ENCODE measurements around the gene NPS. TPM values are rescaled to one million over a fixed set of nuclear protein-coding genes. Genes with fewer than 3 reads are reported as not detected.
A peak's percentile ranks its signal among the peaks of the same experiment; 100 is the strongest.

NPS gene
- polyA plus RNA-seq (2013): not detected in 2 replicates

GRCh38 chr10:127549009-127549408, at the start of gene NPS:
Gene NPS (plus strand): TSS chr10:127549309. CDS start chr10:127549369, 60 bp downstream.
- no peaks in the 10 kb centered on the region for H3K4me1 ChIP-seq (ENCODE audit: control insufficient read depth in 1 of 2, insufficient read depth in 2 of 2, low read length in 2 of 2)
- H3K18ac ChIP-seq (ENCODE audit: low read length): no peak within 1 kb of the TSS
- H4K8ac ChIP-seq (ENCODE audit: low read depth, low read length): no peak within 1 kb of the TSS
- H4K91ac ChIP-seq (ENCODE audit: low read depth, low read length): no peak within 1 kb of the TSS
- H3K9ac ChIP-seq (ENCODE audit: low read length): no peak within 1 kb of the TSS
- no peak within 1 kb of the TSS for H3K27ac ChIP-seq (ENCODE audit: low read depth, low read length)
- no peaks in the 10 kb centered on the region for H3K79me2 ChIP-seq (ENCODE audit: control insufficient read depth, insufficient read depth, low read length, poor library complexity)
- DNase-seq: no peak
- no CpG with 5 or more reads among the region's 4 CpGs for WGBS (ENCODE audit: extremely low coverage, insufficient coverage, insufficient read length)
- no peak within 1 kb of the TSS for H2BK12ac ChIP-seq (ENCODE audit: low read length)
- H3K23ac ChIP-seq (ENCODE audit: low read length): no peak within 1 kb of the TSS
- no peak within 1 kb of the TSS for H3K14ac ChIP-seq (ENCODE audit: low read length)
- H3K4me2 ChIP-seq (ENCODE audit: low read length): no peak within 1 kb of the TSS
- no peak within 1 kb of the TSS for H3K4me3 ChIP-seq (ENCODE audit: low read depth, low read length)
- H3K4ac ChIP-seq (ENCODE audit: low read depth, low read length): no peak within 1 kb of the TSS
- no peak within 1 kb of the TSS for H2BK5ac ChIP-seq (ENCODE audit: low read depth, low read length, poor library complexity)
- no peak within 1 kb of the TSS for H2BK120ac ChIP-seq (ENCODE audit: insufficient read depth, low read length, poor library complexity)
- no peak within 1 kb of the TSS for H2AK5ac ChIP-seq (ENCODE audit: low read length)
- H3K79me1 ChIP-seq (ENCODE audit: low read length): no peaks in the 10 kb centered on the region
- no peak within 1 kb of the TSS for H2AFZ ChIP-seq (ENCODE audit: insufficient read depth, low read length, poor library complexity)
- H4K12ac ChIP-seq (ENCODE audit: low read depth, low read length): no peak within 1 kb of the TSS
- H3K27me3 ChIP-seq (ENCODE audit: insufficient read depth, low read length): no peaks in the 10 kb centered on the region
- no peaks in the 10 kb centered on the region for H3K36me3 ChIP-seq (ENCODE audit: control insufficient read depth in 1 of 2, insufficient read depth in 2 of 2, low read length in 2 of 2)
- no peaks in the 10 kb centered on the region for H3K9me3 ChIP-seq (ENCODE audit: insufficient read depth, low read depth, low read length)

- Histone ChIP-seq H3K23ac (ENCODE audit: low read length) (no peak overlapping the region), H3K27ac (ENCODE audit: low read depth, low read length) (no peak overlapping the region), H3K4ac (ENCODE audit: low read depth, low read length) (no peak overlapping the region), H3K9me3 (ENCODE audit: insufficient read depth, low read depth, low read length) (no peaks in the 10 kb centered on the region), H4K91ac (ENCODE audit: low read depth, low read length) (no peak overlapping the region), H2AK5ac (ENCODE audit: low read length) (no peak overlapping the region), H3K27me3 (ENCODE audit: insufficient read depth, low read length) (no peaks in the 10 kb centered on the region), H3K79me1 (ENCODE audit: low read length) (no peaks in the 10 kb centered on the region), H4K8ac (ENCODE audit: low read depth, low read length) (no peak overlapping the region), H3K36me3 (ENCODE audit: control insufficient read depth in 1 of 2, insufficient read depth in 2 of 2, low read length in 2 of 2) (no peaks in the 10 kb centered on the region), H3K18ac (ENCODE audit: low read length) (no peak overlapping the region), H2AFZ (ENCODE audit: insufficient read depth, low read length, poor library complexity) (no peak overlapping the region), H2BK120ac (ENCODE audit: insufficient read depth, low read length, poor library complexity) (no peak overlapping the region), H3K4me1 (ENCODE audit: control insufficient read depth in 1 of 2, insufficient read depth in 2 of 2, low read length in 2 of 2) (no peaks in the 10 kb centered on the region), H2BK12ac (ENCODE audit: low read length) (no peak overlapping the region), H3K9ac (ENCODE audit: low read length) (no peak overlapping the region), H3K14ac (ENCODE audit: low read length) (no peak overlapping the region), H4K12ac (ENCODE audit: low read depth, low read length) (no peak overlapping the region), H3K4me2 (ENCODE audit: low read length) (no peak overlapping the region), H3K79me2 (ENCODE audit: control insufficient read depth, insufficient read depth, low read length, poor library complexity) (no peaks in the 10 kb centered on the region), H3K4me3 (ENCODE audit: low read depth, low read length) (no peak overlapping the region), H2BK5ac (ENCODE audit: low read depth, low read length, poor library complexity) (no peak overlapping the region)
- no peak for DNase-seq
- WGBS (ENCODE audit: extremely low coverage, insufficient coverage, insufficient read length): no CpG with 5 or more reads among the region's 8 CpGs
Observed at GRCh38 chr10:127500127-127500526, 49.0 kb upstream of the NPS start.

GRCh38 chr10:127506094-127506493, 43.0 kb upstream of the NPS start:
- Histone ChIP-seq H3K4me1 (ENCODE audit: control insufficient read depth in 1 of 2, insufficient read depth in 2 of 2, low read length in 2 of 2) (no peaks in the 10 kb centered on the region), H2BK5ac (ENCODE audit: low read depth, low read length, poor library complexity) (no peak overlapping the region), H3K36me3 (ENCODE audit: control insufficient read depth in 1 of 2, insufficient read depth in 2 of 2, low read length in 2 of 2) (no peaks in the 10 kb centered on the region), H2BK120ac (ENCODE audit: insufficient read depth, low read length, poor library complexity) (no peak overlapping the region), H2AK5ac (ENCODE audit: low read length) (no peak overlapping the region), H2BK12ac (ENCODE audit: low read length) (no peak overlapping the region), H3K27ac (ENCODE audit: low read depth, low read length) (no peak overlapping the region), H4K91ac (ENCODE audit: low read depth, low read length) (no peak overlapping the region), H3K9me3 (ENCODE audit: insufficient read depth, low read depth, low read length) (no peaks in the 10 kb centered on the region), H3K27me3 (ENCODE audit: insufficient read depth, low read length) (no peaks in the 10 kb centered on the region), H3K4me3 (ENCODE audit: low read depth, low read length) (no peak overlapping the region), H4K8ac (ENCODE audit: low read depth, low read length) (no peak overlapping the region), H3K18ac (ENCODE audit: low read length) (no peak overlapping the region), H3K14ac (ENCODE audit: low read length) (no peak overlapping the region), H4K12ac (ENCODE audit: low read depth, low read length) (no peak overlapping the region), H2AFZ (ENCODE audit: insufficient read depth, low read length, poor library complexity) (no peak overlapping the region), H3K4me2 (ENCODE audit: low read length) (no peak overlapping the region), H3K79me2 (ENCODE audit: control insufficient read depth, insufficient read depth, low read length, poor library complexity) (no peaks in the 10 kb centered on the region), H3K9ac (ENCODE audit: low read length) (no peak overlapping the region), H3K23ac (ENCODE audit: low read length) (no peak overlapping the region), H3K79me1 (ENCODE audit: low read length) (no peaks in the 10 kb centered on the region), H3K4ac (ENCODE audit: low read depth, low read length) (no peak overlapping the region)
- no CpG with 5 or more reads among the region's 9 CpGs for WGBS (ENCODE audit: extremely low coverage, insufficient coverage, insufficient read length)
- peak; percentile 14 to 54 for DNase-seq

DNA sequence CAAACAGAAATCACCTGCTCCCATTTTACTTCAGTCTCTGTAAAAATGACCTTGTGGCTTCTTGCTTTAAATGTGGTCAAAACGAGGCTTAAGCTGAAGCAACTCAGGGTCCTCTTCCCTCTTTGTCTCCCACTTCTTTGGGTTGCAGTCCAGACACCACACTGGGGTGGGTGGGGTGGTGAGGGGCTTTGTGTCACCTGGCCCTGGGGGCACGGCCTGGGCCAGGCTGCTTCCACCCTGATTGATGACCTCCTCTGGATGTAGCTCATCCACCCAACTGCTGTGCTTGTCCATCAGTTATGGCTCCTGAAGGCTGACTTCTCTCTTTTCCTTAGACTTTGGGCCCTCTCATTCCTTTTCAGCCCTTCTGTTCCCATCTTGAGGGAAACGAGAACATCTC, 26.8 kb upstream of the NPS start:
- no peaks in the 10 kb centered on the region for H3K79me1 ChIP-seq (ENCODE audit: low read length)
- no peaks in the 10 kb centered on the region for H3K79me2 ChIP-seq (ENCODE audit: control insufficient read depth, insufficient read depth, low read length, poor library complexity)
- H4K8ac ChIP-seq (ENCODE audit: low read depth, low read length): no peak overlapping the region
- no peaks in the 10 kb centered on the region for H3K36me3 ChIP-seq (ENCODE audit: control insufficient read depth in 1 of 2, insufficient read depth in 2 of 2, low read length in 2 of 2)
- no peaks in the 10 kb centered on the region for H3K9me3 ChIP-seq (ENCODE audit: insufficient read depth, low read depth, low read length)
- no peak overlapping the region for H4K12ac ChIP-seq (ENCODE audit: low read depth, low read length)
- no peak overlapping the region for H3K9ac ChIP-seq (ENCODE audit: low read length)
- no peak overlapping the region for H3K4me3 ChIP-seq (ENCODE audit: low read depth, low read length)
- no peak overlapping the region for H2BK12ac ChIP-seq (ENCODE audit: low read length)
- no CpG with 5 or more reads among the region's 3 CpGs for WGBS (ENCODE audit: extremely low coverage, insufficient coverage, insufficient read length)
- no peak overlapping the region for H4K91ac ChIP-seq (ENCODE audit: low read depth, low read length)
- no peak overlapping the region for H3K14ac ChIP-seq (ENCODE audit: low read length)
- H2BK120ac ChIP-seq (ENCODE audit: insufficient read depth, low read length, poor library complexity): no peak overlapping the region
- H3K4ac ChIP-seq (ENCODE audit: low read depth, low read length): no peak overlapping the region
- H3K23ac ChIP-seq (ENCODE audit: low read length): no peak overlapping the region
- H2BK5ac ChIP-seq (ENCODE audit: low read depth, low read length, poor library complexity): no peak overlapping the region
- DNase-seq: no peak
- H2AFZ ChIP-seq (ENCODE audit: insufficient read depth, low read length, poor library complexity): no peak overlapping the region
- no peak overlapping the region for H3K27ac ChIP-seq (ENCODE audit: low read depth, low read length)
- H3K18ac ChIP-seq (ENCODE audit: low read length): no peak overlapping the region
- H2AK5ac ChIP-seq (ENCODE audit: low read length): no peak overlapping the region
- H3K4me1 ChIP-seq (ENCODE audit: control insufficient read depth in 1 of 2, insufficient read depth in 2 of 2, low read length in 2 of 2): no peaks in the 10 kb centered on the region
- H3K27me3 ChIP-seq (ENCODE audit: insufficient read depth, low read length): no peaks in the 10 kb centered on the region
- no peak overlapping the region for H3K4me2 ChIP-seq (ENCODE audit: low read length)

All from trophoblast cell (in vitro differentiated cells and primary cell).